Gastroesophageal sphincter (tissue), 3 donors: ENCODE measurements around the gene PTPRE.

Experiments used
- EP300 ChIP-seq: sonication (generic); formaldehyde crosslinking; IDR thresholded peaks from one replicate; pipeline ENCODE4 v1.6.1; 2017; ENCODE audit warnings: antibody characterized with exemption, mild to moderate bottlenecking
- POLR2A ChIP-seq, 2 donors: fragments of 450-650 bp; IDR thresholded peaks; one replicate each; pipeline ENCODE4 v1.6.1; 2017; ENCODE audit warnings: antibody characterized with exemption in 2 of 2, mild to moderate bottlenecking in 2 of 2, moderate library complexity in 1 of 2
- POLR2AphosphoS5 ChIP-seq: sonication (generic); formaldehyde crosslinking; IDR thresholded peaks from one replicate; pipeline ENCODE4 v1.6.1; 2017; ENCODE audit warnings: antibody characterized with exemption
- TF ChIP-seq, protein P1 (sequence below), 4 experiments: fragments of 200-600 bp in 2 of 4; fragments of 450-650 bp in 2 of 4; sonication (generic) in 1 of 4; IDR thresholded peaks; one replicate each; pipeline ENCODE4 v1.5.1; 2017 to 2019; ENCODE audit warnings: antibody characterized with exemption in 4 of 4, mild to moderate bottlenecking in 2 of 4, moderate library complexity in 2 of 4

DNA sequence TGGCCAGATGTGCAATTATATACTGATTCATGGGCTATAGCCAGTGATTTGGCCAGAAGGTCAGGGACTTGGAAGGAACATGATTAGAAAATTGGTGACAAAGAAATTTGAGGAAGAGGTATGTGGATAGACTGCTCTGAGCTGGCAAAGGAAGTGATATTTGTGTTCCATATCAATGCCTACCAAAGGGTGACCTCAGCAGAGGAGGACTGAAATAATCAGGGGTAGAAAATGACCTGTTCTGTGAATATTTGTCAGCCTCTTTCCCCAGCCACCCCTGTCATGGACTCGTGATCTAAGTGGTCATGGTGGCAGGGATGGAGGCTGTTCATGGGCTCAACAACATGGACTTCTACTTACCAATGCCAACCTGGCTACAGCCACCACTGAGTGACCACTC is 47.0 kb downstream of the PTPRE start:
- TF ChIP-seq, protein P1, sequence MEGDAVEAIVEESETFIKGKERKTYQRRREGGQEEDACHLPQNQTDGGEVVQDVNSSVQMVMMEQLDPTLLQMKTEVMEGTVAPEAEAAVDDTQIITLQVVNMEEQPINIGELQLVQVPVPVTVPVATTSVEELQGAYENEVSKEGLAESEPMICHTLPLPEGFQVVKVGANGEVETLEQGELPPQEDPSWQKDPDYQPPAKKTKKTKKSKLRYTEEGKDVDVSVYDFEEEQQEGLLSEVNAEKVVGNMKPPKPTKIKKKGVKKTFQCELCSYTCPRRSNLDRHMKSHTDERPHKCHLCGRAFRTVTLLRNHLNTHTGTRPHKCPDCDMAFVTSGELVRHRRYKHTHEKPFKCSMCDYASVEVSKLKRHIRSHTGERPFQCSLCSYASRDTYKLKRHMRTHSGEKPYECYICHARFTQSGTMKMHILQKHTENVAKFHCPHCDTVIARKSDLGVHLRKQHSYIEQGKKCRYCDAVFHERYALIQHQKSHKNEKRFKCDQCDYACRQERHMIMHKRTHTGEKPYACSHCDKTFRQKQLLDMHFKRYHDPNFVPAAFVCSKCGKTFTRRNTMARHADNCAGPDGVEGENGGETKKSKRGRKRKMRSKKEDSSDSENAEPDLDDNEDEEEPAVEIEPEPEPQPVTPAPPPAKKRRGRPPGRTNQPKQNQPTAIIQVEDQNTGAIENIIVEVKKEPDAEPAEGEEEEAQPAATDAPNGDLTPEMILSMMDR (IDR thresholded peaks at IDR 0.05), result no peak
- TF ChIP-seq EP300 (no peak), POLR2A (IDR thresholded peaks at IDR 0.05) (no peak), POLR2AphosphoS5 (no peak)
